SHP77 treated with DMSO at 0.1 percent for 48 hours (cell line): ENCODE measurements around the gene ZNF516.
A peak's percentile ranks its signal among the peaks of the same experiment; 100 is the strongest.

Experiments
- DNase-seq: peaks from one replicate; lab custom pipeline; 2025; lab: John Stamatoyannopoulos, UW

ZNF516 gene

GRCh38 chr18:76358774-76359173 lies 136.3 kb downstream of the ZNF516 start:
- no peak for DNase-seq

GRCh38 chr18:76357585-76358260 lies 137.3 kb downstream of the ZNF516 start:
- no peak for DNase-seq

GRCh38 chr18:76357174-76357573 lies 137.9 kb downstream of the ZNF516 start:
- no peak for DNase-seq

GRCh38 chr18:76356666-76357065 lies 138.4 kb downstream of the ZNF516 start:
- no peak for DNase-seq

GRCh38 chr18:76354348-76354747 lies 140.7 kb downstream of the ZNF516 start:
- DNase-seq: no peak

GRCh38 chr18:76353500-76353899 lies 141.5 kb downstream of the ZNF516 start:
- no peak for DNase-seq

- DNase-seq: no peak
These were observed 142.0 kb downstream of the ZNF516 start for GRCh38 chr18:76353046-76353445.

- DNase-seq: peak; percentile 61
These were observed 143.0 kb downstream of the ZNF516 start for GRCh38 chr18:76351961-76352581.

GRCh38 chr18:76350134-76351025 lies 144.7 kb downstream of the ZNF516 start:
- no peak for DNase-seq

GRCh38 chr18:76349067-76349715 lies 145.9 kb downstream of the ZNF516 start:
- peak; percentile 37 for DNase-seq

- peak; percentile 37 for DNase-seq
These were observed 146.6 kb downstream of the ZNF516 start for GRCh38 chr18:76348267-76349066.

GRCh38 chr18:76347341-76347740 lies 147.7 kb downstream of the ZNF516 start:
- no peak for DNase-seq

GRCh38 chr18:76346490-76347130 lies 148.4 kb downstream of the ZNF516 start:
- DNase-seq: no peak

- DNase-seq: no peak
These were observed 149.1 kb downstream of the ZNF516 start for GRCh38 chr18:76345901-76346300.

- no peak for DNase-seq
These were observed 151.0 kb downstream of the ZNF516 start for GRCh38 chr18:76343938-76344569.

- DNase-seq: no peak
These were observed 154.6 kb downstream of the ZNF516 start for GRCh38 chr18:76340410-76340809.

GRCh38 chr18:76339246-76339620 lies 155.8 kb downstream of the ZNF516 start:
- DNase-seq: no peak

GRCh38 chr18:76338619-76339245 lies 156.3 kb downstream of the ZNF516 start:
- DNase-seq: no peak

GRCh38 chr18:76338088-76338487 lies 157.0 kb downstream of the ZNF516 start:
- no peak for DNase-seq
